Fibroblast of pulmonary artery (primary cell): ENCODE data around the gene SLC5A2.

Source experiments
- DNase-seq: peaks from one replicate; pipeline ENCODE4 v3.0.0-alpha.2; 2010; ENCODE audit warnings: low read depth
- H3K4me3 ChIP-seq: replicated peaks from 2 replicates; pipeline ENCODE4 v1.5.1; 2011; ENCODE audit warnings: low read depth, mild to moderate bottlenecking, control low read depth, low read length, moderate library complexity
- TF ChIP-seq, protein P1 (sequence below): IDR thresholded peaks from 2 replicates; pipeline ENCODE4 v1.5.1; 2011; ENCODE audit warnings: mild to moderate bottlenecking, control low read depth, low read length, inconsistent platforms; ENCODE audit errors: missing control alignments

Gene SLC5A2

DNA sequence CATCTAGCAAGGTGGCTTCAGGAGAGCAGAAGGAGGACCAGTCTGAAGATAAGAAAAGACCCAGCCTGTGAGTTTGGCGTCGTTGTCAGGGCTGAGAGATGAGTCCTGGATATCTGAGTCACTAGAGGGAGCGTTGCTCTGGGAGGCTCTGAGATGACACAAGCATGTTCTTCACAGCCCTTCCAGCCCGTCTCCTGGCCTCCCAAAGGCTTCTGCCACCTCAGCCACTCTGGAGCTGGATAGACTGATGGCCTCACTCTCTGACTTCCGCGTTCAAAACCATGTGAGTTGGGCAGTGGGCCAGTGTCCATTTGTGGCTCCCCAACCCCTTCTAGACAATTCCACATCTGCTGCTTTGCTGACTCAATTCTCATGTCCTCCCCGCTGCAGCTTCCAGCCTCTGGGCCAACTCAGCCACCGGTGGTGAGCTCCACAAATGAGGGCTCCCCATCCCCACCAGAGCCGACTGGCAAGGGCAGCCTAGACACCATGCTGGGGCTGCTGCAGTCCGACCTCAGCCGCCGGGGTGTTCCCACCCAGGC lies 8.7 kb upstream of the SLC5A2 start:
- H3K4me3 ChIP-seq, result no peak overlapping the region
- TF ChIP-seq, protein P1, sequence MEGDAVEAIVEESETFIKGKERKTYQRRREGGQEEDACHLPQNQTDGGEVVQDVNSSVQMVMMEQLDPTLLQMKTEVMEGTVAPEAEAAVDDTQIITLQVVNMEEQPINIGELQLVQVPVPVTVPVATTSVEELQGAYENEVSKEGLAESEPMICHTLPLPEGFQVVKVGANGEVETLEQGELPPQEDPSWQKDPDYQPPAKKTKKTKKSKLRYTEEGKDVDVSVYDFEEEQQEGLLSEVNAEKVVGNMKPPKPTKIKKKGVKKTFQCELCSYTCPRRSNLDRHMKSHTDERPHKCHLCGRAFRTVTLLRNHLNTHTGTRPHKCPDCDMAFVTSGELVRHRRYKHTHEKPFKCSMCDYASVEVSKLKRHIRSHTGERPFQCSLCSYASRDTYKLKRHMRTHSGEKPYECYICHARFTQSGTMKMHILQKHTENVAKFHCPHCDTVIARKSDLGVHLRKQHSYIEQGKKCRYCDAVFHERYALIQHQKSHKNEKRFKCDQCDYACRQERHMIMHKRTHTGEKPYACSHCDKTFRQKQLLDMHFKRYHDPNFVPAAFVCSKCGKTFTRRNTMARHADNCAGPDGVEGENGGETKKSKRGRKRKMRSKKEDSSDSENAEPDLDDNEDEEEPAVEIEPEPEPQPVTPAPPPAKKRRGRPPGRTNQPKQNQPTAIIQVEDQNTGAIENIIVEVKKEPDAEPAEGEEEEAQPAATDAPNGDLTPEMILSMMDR, result no peak
- peak; percentile 59 for DNase-seq

DNA sequence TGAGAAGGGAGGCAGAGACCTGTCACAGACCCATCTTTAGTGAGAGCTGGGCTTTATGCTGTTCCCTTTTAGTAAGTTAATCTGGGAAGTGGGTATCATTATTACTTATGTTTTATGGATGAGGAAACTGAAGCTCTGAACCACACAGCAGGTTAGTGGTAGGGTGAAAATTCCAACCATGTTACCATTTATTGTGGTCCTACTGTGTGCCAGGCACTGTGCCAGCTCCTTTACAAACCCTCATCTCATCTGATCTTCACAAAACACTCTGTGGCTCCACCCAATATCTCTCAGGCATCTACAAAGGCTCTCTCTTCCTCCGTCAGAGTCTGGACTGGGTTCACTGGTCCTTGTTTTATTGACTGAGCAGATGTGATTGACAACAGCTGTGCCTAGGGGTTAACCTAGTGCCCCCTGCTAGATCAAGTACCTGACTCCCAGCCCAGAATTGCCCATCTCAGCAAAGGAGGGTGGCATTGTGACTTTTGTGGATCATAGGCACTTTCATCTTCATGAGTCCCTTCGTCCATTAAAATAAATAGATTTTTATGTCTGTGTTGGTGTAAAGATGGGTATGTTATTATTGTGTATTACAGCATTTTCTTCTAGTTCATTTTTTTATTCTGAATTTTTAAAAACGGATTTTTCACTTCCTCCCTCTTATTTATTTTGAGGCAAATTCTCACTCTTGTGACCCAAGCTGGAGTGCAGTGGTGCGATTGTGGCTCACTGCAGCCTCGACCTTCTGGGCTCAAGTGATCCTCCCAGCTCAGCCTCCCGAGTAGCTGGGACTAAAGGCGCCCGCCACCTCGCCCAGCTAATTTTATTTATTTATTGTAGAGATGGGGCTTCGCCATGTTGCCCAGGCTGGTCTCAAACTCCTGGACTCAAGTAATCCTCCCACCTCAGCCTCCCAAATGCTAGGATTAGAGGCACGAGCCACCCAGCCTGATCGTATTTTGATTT lies 7.9 kb upstream of the SLC5A2 start:
- no peak for DNase-seq
- TF ChIP-seq, protein P1, result no peak

DNA sequence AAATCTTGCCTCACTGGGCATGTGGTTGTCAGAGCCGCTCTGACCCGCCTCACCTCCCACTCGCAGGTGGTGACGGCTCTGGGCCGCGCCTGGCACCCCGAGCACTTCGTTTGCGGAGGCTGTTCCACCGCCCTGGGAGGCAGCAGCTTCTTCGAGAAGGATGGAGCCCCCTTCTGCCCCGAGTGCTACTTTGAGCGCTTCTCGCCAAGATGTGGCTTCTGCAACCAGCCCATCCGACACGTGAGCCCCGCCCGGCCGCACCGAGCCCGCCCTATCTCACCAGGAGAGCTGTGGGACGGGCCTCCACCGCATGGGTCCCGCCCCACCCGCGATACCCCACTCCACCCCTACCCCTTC lies 7.0 kb upstream of the SLC5A2 start:
- TF ChIP-seq, protein P1, result no peak
- no peak for DNase-seq
- no peak overlapping the region for H3K4me3 ChIP-seq

More for the DNA sequence above, 7.9 kb upstream of the SLC5A2 start:
- no peak overlapping the region for H3K4me3 ChIP-seq

DNA sequence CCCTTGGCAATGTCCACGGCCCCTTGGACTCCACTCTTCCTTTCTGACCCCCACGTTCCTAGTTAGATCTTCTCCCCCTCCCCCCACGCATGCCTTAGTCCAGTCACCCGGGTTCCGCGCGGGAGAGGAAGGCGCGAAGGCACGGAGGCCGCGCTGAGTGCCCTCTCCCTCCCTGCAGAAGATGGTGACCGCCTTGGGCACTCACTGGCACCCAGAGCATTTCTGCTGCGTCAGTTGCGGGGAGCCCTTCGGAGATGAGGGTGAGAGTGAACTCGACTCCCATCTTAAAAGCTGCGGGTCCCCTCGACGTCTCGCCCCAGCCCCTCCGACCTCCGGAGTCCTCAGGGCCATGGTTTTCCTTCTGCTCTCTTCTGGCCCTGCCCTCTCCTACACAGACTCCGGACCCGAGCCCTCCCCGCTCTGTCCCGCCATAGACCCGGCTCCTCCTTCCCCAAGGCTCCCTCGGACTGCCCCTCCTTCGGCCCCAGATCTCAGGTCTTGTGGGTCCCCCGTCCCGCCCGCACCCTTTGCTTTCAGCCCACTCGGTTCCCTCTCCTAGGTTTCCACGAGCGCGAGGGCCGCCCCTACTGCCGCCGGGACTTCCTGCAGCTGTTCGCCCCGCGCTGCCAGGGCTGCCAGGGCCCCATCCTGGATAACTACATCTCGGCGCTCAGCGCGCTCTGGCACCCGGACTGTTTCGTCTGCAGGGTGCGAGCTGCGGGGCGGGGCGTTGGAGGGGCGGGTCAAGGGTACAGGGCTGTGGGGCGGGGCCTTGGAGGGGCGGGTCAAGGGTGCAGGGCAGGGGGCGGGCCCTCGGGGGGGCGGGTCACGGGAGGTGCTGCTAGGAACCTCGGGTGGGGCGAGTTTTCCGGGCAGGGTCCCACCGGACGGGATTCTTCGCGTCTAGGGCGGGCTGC lies 6.4 kb upstream of the SLC5A2 start:
- no peak for DNase-seq
- no peak overlapping the region for H3K4me3 ChIP-seq
- TF ChIP-seq, protein P1, result no peak

DNA sequence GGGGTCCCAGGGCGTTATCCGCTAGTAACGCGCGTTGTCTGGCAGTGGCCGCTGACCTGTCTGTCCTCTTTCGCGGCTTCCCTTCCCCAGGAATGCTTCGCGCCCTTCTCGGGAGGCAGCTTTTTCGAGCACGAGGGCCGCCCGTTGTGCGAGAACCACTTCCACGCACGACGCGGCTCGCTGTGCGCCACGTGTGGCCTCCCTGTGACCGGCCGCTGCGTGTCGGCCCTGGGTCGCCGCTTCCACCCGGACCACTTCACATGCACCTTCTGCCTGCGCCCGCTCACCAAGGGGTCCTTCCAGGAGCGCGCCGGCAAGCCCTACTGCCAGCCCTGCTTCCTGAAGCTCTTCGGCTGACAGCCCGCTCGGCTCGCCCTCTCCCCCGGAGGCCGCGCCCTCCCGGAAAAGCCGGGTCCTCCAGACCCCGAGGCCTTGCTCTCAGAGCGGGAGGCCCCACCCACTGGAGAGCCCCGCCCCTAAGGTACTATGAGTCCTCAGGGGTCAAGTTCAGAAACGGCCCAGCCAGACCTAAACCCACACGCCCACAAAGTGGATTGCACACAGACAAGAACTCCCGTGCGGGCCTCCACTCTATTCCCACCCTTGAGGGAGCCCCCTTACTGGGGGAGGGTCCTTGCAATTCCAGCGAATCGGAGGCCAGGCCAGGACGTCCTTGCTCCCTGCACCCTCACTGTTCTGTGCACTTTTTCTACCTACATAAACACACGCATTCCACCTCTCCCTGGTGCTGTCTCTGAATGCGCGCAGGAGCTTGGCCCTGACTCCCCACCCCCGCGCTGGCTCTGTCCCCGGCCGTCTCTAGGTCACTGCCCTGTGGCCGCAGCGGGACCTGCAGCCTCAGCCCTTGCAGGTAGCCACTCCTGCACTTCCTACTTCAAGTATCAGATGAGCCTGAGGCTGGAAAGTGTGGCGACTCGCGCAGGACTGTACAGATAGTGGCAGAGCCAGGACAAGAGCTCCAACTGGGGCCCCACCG lies 5.4 kb upstream of the SLC5A2 start:
- no peak overlapping the region for H3K4me3 ChIP-seq
- DNase-seq, result no peak
- TF ChIP-seq, protein P1, result no peak

DNA sequence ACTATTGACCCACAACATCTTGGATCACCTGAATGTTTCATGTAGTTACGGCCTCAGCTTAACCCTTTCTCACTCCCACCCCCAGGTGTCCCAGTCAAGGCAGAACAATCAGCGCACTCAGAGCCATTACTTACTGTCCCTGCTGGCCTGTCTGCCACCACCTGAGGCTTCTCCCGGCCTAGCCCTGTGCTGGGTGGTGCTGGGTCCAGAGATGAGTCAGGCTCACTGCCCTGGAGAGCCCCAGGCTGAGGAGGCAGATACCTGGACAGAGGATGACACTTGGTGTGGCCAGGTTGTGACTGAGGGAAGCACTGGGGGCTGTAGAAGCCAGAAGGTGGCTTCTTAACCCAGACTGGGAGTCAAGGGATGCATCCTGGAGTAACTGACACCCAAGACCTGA lies 4.0 kb upstream of the SLC5A2 start:
- TF ChIP-seq, protein P1, result no peak
- DNase-seq, result no peak
- H3K4me3 ChIP-seq, result no peak overlapping the region
